IMR-90 (cell line): ENCODE results near the gene FOXP4.

Source experiments
- BHLHE40 ChIP-seq: fragments of 150-350 bp; IDR thresholded peaks from 2 replicates; pipeline ENCODE4 v1.6.1; 2016; ENCODE audit warnings: mild to moderate bottlenecking, low read depth, low read length
- CEBPB ChIP-seq: IDR thresholded peaks from 2 replicates; pipeline ENCODE4 v1.6.1; 2012; ENCODE audit warnings: low read depth, low read length, improper control_type of control experiment
- CHD1 ChIP-seq: IDR thresholded peaks from 2 replicates; pipeline ENCODE4 v1.6.1; 2012; ENCODE audit warnings: low read depth, low read length, improper control_type of control experiment
- CTCF ChIP-seq: conservative IDR thresholded peaks from 2 replicates; pipeline ENCODE4 v1.5.1; 2012; ENCODE audit warnings: mild to moderate bottlenecking, low read depth, low read length, improper control_type of control experiment
- ELK1 ChIP-seq: fragments of 150-350 bp; IDR thresholded peaks from 2 replicates; pipeline ENCODE4 v1.6.1; 2016; ENCODE audit warnings: low read depth, mild to moderate bottlenecking, low read length, moderate library complexity, borderline replicate concordance
- MAFK ChIP-seq: IDR thresholded peaks from 2 replicates; pipeline ENCODE4 v1.6.1; 2012; ENCODE audit warnings: low read depth, low read length, improper control_type of control experiment
- MXI1 ChIP-seq: IDR thresholded peaks from 2 replicates; pipeline ENCODE4 v1.6.1; 2012; ENCODE audit warnings: low read depth, mild to moderate bottlenecking, low read length, moderate library complexity, borderline replicate concordance
- NFE2L2 ChIP-seq: fragments of 150-350 bp; IDR thresholded peaks from 2 replicates; pipeline ENCODE4 v1.6.1; 2016; ENCODE audit warnings: low read depth, mild to moderate bottlenecking, low read length
- POLR2A ChIP-seq: IDR thresholded peaks from 2 replicates; pipeline ENCODE4 v1.6.1; 2012; ENCODE audit warnings: mild to moderate bottlenecking, low read depth, low read length
- RAD21 ChIP-seq: IDR thresholded peaks from 2 replicates; pipeline ENCODE4 v1.6.1; 2012; ENCODE audit warnings: low read length, improper control_type of control experiment
- RCOR1 ChIP-seq: IDR thresholded peaks from 2 replicates; pipeline ENCODE4 v1.6.1; 2012; ENCODE audit warnings: mild to moderate bottlenecking, low read length, improper control_type of control experiment; ENCODE audit not compliant: insufficient replicate concordance
- USF2 ChIP-seq: fragments of 150-350 bp; IDR thresholded peaks from 2 replicates; pipeline ENCODE4 v1.6.1; 2017; ENCODE audit warnings: mild to moderate bottlenecking, antibody characterized with exemption, low read length, low read depth

- TF ChIP-seq POLR2A (no peak), CTCF (no peak), BHLHE40 (no peak), ELK1 (no peak), RAD21 (no peak), MXI1 (no peak), NFE2L2 (no peak), CEBPB (no peak), CHD1 (no peak), MAFK (no peak), RCOR1 (no peak), USF2 (no peak)
Observed at GRCh38 chr6:41539204-41539603, 7.0 kb upstream of the FOXP4 start.
